ENCODE results near the gene NR2E1. TPM values are rescaled to one million over a fixed set of nuclear protein-coding genes. Genes with fewer than 3 reads are reported as not detected.

Gene NR2E1
- total and polyA plus RNA-seq, 2 of the 13 experiments (the other 11 are each of a cell fraction or from before 2014, with no cell fraction given) = not detected

DNA sequence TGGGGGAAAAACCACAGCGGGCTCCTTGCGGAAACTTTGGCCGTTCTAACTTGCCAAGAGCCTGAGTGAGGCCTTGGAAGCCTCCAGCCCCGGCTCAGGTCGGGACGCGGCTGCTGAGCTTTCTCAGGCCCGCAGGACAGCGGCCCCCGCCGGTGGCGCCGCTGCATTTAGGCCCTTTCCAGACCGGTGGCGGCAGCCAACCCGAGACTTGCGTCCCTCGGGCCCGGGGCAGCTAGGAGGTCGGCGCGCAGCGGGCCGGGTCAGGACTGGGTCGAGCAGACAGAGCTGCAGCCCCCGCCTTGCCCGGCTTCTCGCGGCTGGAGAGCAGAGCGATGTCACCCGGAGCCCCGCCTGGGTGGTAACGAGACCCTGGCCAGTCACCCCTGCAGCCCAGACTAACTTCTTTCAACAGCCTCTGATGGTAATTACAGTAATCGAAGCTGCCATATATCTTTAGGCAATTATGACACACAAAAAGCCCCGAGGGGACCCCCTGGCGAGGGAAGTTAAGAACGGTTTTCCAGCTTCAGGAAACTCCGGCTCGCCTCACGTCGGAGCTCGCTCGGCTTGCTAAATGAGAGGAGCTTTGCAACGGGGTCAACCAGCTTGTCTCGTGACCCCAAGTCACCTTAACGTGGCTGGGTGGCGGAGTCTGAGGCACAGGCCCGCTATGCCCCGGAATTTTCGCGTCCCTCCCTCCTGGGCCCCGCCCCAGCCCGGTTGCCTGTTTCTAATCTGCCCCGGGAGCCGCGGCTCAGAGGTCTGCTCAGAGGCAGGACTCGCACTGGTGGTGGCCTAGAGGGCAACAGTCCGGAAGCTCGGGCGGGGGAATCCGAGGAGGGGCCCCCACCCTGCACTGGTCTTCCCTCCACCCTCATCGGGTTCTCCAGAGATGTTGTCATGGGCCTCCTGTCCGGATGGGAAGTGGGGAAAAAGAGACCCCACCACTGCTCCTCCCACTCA, 3.0 kb downstream of the NR2E1 start (continued):
- TF ChIP-seq, protein P1, sequence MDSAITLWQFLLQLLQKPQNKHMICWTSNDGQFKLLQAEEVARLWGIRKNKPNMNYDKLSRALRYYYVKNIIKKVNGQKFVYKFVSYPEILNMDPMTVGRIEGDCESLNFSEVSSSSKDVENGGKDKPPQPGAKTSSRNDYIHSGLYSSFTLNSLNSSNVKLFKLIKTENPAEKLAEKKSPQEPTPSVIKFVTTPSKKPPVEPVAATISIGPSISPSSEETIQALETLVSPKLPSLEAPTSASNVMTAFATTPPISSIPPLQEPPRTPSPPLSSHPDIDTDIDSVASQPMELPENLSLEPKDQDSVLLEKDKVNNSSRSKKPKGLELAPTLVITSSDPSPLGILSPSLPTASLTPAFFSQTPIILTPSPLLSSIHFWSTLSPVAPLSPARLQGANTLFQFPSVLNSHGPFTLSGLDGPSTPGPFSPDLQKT (CRISPR knock-in tag; IDR thresholded peaks at IDR 0.05; ENCODE audit: borderline replicate concordance) = no peak
- TF ChIP-seq KAT7 (CRISPR knock-in tag; IDR thresholded peaks at IDR 0.05; ENCODE audit: borderline replicate concordance) = no peak
- no peak for TF ChIP-seq TOPORS (CRISPR knock-in tag; IDR thresholded peaks at IDR 0.05)
- TF ChIP-seq ZFP1 (CRISPR knock-in tag; IDR thresholded peaks at IDR 0.05) = no peak
- no peak for TF ChIP-seq U2AF2 (IDR thresholded peaks at IDR 0.05; ENCODE audit: low read depth, low read length)
- no peak for TF ChIP-seq DR1 (CRISPR knock-in tag; IDR thresholded peaks at IDR 0.05)
- no peak for TF ChIP-seq ZNF335 (CRISPR knock-in tag; IDR thresholded peaks at IDR 0.05)
- TF ChIP-seq ZNF543 (CRISPR knock-in tag; IDR thresholded peaks at IDR 0.05) = no peak
- TF ChIP-seq, protein P2, sequence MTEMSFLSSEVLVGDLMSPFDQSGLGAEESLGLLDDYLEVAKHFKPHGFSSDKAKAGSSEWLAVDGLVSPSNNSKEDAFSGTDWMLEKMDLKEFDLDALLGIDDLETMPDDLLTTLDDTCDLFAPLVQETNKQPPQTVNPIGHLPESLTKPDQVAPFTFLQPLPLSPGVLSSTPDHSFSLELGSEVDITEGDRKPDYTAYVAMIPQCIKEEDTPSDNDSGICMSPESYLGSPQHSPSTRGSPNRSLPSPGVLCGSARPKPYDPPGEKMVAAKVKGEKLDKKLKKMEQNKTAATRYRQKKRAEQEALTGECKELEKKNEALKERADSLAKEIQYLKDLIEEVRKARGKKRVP (CRISPR knock-in tag; IDR thresholded peaks at IDR 0.05) = no peak
- TF ChIP-seq ZNF709 (CRISPR knock-in tag; IDR thresholded peaks at IDR 0.05) = no peak
- TF ChIP-seq FOXO1 (CRISPR knock-in tag; IDR thresholded peaks at IDR 0.05) = no peak
- no peak for TF ChIP-seq ZNF556 (CRISPR knock-in tag; IDR thresholded peaks at IDR 0.05; ENCODE audit: borderline replicate concordance)
- TF ChIP-seq POLR2AphosphoS2 (IDR thresholded peaks at IDR 0.05; ENCODE audit: low read depth, low read length) = no peak
- TF ChIP-seq REL (CRISPR knock-in tag; conservative IDR thresholded peaks at IDR 0.05) = no peak
- TF ChIP-seq IRX3 (CRISPR knock-in tag; IDR thresholded peaks at IDR 0.05; ENCODE audit: borderline replicate concordance, low read depth) = no peak
- TF ChIP-seq, protein P3, sequence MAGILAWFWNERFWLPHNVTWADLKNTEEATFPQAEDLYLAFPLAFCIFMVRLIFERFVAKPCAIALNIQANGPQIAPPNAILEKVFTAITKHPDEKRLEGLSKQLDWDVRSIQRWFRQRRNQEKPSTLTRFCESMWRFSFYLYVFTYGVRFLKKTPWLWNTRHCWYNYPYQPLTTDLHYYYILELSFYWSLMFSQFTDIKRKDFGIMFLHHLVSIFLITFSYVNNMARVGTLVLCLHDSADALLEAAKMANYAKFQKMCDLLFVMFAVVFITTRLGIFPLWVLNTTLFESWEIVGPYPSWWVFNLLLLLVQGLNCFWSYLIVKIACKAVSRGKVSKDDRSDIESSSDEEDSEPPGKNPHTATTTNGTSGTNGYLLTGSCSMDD (CRISPR knock-in tag; IDR thresholded peaks at IDR 0.05) = no peak
- TF ChIP-seq, protein P4, sequence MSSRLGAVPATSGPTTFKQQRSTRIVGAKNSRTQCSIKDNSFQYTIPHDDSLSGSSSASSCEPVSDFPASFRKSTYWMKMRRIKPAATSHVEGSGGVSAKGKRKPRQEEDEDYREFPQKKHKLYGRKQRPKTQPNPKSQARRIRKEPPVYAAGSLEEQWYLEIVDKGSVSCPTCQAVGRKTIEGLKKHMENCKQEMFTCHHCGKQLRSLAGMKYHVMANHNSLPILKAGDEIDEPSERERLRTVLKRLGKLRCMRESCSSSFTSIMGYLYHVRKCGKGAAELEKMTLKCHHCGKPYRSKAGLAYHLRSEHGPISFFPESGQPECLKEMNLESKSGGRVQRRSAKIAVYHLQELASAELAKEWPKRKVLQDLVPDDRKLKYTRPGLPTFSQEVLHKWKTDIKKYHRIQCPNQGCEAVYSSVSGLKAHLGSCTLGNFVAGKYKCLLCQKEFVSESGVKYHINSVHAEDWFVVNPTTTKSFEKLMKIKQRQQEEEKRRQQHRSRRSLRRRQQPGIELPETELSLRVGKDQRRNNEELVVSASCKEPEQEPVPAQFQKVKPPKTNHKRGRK (CRISPR knock-in tag; IDR thresholded peaks at IDR 0.05) = no peak
- no peak for TF ChIP-seq ZNF879 (CRISPR knock-in tag; IDR thresholded peaks at IDR 0.05)
- TF ChIP-seq JUN (CRISPR knock-in tag; IDR thresholded peaks at IDR 0.05) = no peak
- TF ChIP-seq ZNF441 (CRISPR knock-in tag; IDR thresholded peaks at IDR 0.05; ENCODE audit: borderline replicate concordance) = no peak
- TF ChIP-seq ZNF207 (IDR thresholded peaks at IDR 0.05; ENCODE audit: borderline replicate concordance) = no peak
- TF ChIP-seq, protein P5, sequence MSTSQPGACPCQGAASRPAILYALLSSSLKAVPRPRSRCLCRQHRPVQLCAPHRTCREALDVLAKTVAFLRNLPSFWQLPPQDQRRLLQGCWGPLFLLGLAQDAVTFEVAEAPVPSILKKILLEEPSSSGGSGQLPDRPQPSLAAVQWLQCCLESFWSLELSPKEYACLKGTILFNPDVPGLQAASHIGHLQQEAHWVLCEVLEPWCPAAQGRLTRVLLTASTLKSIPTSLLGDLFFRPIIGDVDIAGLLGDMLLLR (CRISPR knock-in tag; IDR thresholded peaks at IDR 0.05) = no peak
- no peak for TF ChIP-seq POLR2AphosphoS5 (IDR thresholded peaks at IDR 0.05; ENCODE audit: low read depth, low read length)
- no peak for TF ChIP-seq YY1 (IDR thresholded peaks at IDR 0.05; ENCODE audit: insufficient read depth, insufficient replicate concordance, low read depth, low read length)
- no peak for TF ChIP-seq ELF3 (CRISPR knock-in tag; IDR thresholded peaks at IDR 0.05)
